ENCODE data around the gene SIMC1. TPM values are rescaled to one million over a fixed set of nuclear protein-coding genes. Genes with fewer than 3 reads are reported as not detected.

The SIMC1 gene
- total RNA-seq, 1 experiment from 2014 or later, result 25.4 TPM

Small RNA genes within 50 kb of the gene (microRNA-seq; reads per million reads assigned to microRNA genes)
- gene MIR1271, result 0.40 reads per million

Other genes with a start within 250 kb of the SIMC1 start
- 83.8 and 92.0 TPM in 2 replicates for gene KIAA1191, start 123.3 kb downstream of the SIMC1 start, total RNA-seq (2022)
- gene ARL10, start 127.1 kb downstream of the SIMC1 start, total RNA-seq (2022), result 1.1 and 1.3 TPM in 2 replicates
- 90.9 and 134 TPM in 2 replicates for gene NOP16, start 150.2 kb downstream of the SIMC1 start, total RNA-seq (2022)
- 167 and 196 TPM in 2 replicates for gene HIGD2A, start 150.3 kb downstream of the SIMC1 start, total RNA-seq (2022)
- 333 and 339 TPM in 2 replicates for gene CLTB, start 178.1 kb downstream of the SIMC1 start, total RNA-seq (2022)
- 78.3 and 97.2 TPM in 2 replicates for gene FAF2, start 210.0 kb downstream of the SIMC1 start, total RNA-seq (2022)